Activated T-cell treated with anti-CD3 and anti-CD28 coated beads, Interleukin-2, amount 50 U/mL, for 72 hours (primary cell): ENCODE results near the gene MGAT2. TPM values are rescaled to one million over a fixed set of nuclear protein-coding genes. Genes with fewer than 3 reads are reported as not detected.
"Not testable (repeated sequence)": the region's sequence is repeated elsewhere in the genome, so short reads cannot be mapped to it uniquely, and the experiment has no call there.

ENCODE experiments used
- ATAC-seq, 2 donors: fragments of 150-1000 bp; cut with Tn5 transposase; replicated peaks in 1 of 2; 2 replicates each; pipeline ENCODE4 v1.10.0; 2021; ENCODE audit warnings: moderate library complexity in 2 of 2, mild to moderate bottlenecking in 1 of 2
- DNase-seq, 2 donors: peaks; one replicate each; pipeline ENCODE4 v3.0.0; 2021 to 2022; ENCODE audit warnings: mixed read lengths in 1 of 2
- H3K27ac Mint-ChIP-seq: one replicate; pipeline ENCODE4 v1.8.0; 2022; ENCODE audit warnings: mild to moderate bottlenecking, moderate library complexity, mixed read lengths
- H3K27me3 Mint-ChIP-seq: one replicate; pipeline ENCODE4 v1.8.0; 2022; ENCODE audit warnings: low read depth, mixed read lengths
- H3K36me3 Mint-ChIP-seq, 2 donors: one replicate each; pipeline ENCODE4 v1.8.0; 2022; ENCODE audit warnings: mixed read lengths in 2 of 2, mild to moderate bottlenecking in 1 of 2; ENCODE audit not compliant: insufficient read depth in 2 of 2
- H3K4me1 Mint-ChIP-seq: one replicate; pipeline ENCODE4 v1.8.0; 2022; ENCODE audit warnings: low read depth, mixed read lengths
- H3K4me3 Mint-ChIP-seq, 2 donors: one replicate each; pipeline ENCODE4 v1.8.0; 2022; ENCODE audit warnings: mild to moderate bottlenecking in 2 of 2, mixed read lengths in 2 of 2, moderate library complexity in 2 of 2
- H3K9me3 Mint-ChIP-seq, 2 donors: one replicate each; pipeline ENCODE4 v1.8.0; 2022; ENCODE audit warnings: mixed read lengths in 2 of 2
- total RNA-seq, 2 donors: library from RNA; stranded (reverse); gene quantifications; one replicate each; pipeline ENCODE4 v1.2.3, GENCODE V29; 2022

The MGAT2 gene
- total RNA-seq, 2 donors from 2014 or later: 41.6 to 52.7 TPM

GRCh38 chr14:49640540-49641417 is 20.2 kb downstream of the MGAT2 start:
- H3K4me1 Mint-ChIP-seq: peaks cover 43% of the 10 kb centered on the region
- peaks cover 11 to 24% of the 10 kb centered on the region in 2 donors for H3K36me3 Mint-ChIP-seq
- peak overlapping the region; percentile 11 for H3K27ac Mint-ChIP-seq
- no peaks in the 10 kb centered on the region for H3K9me3 Mint-ChIP-seq
- H3K27me3 Mint-ChIP-seq: no peaks in the 10 kb centered on the region
- DNase-seq (no peak), ATAC-seq (no peak)
- H3K4me3 Mint-ChIP-seq: no peak overlapping the region

DNA sequence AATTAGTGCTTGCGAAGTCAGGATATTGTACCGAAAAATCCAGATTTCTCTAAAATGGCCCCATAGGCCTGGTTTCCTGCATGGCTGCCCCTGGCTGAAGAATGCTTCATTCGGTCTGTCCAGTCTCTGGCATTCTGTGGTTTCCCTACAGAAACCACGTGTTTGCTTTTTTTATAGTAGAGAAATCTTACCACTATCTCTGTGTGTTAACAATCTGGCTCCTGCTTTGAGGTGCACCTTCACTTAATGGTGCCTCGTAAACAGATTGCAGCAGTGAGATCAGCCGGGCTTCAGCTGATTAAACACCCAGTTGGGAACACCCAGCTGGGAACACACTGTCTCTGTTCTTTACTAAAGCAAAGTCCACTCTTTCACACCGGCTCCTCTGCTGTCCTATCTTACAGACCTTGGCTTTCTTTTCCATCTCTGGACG is 21.1 kb downstream of the MGAT2 start:
- ATAC-seq: no peak
- H3K9me3 Mint-ChIP-seq: no peaks in the 10 kb centered on the region
- peaks cover 8 to 24% of the 10 kb centered on the region in 2 donors for H3K36me3 Mint-ChIP-seq
- H3K27me3 Mint-ChIP-seq: no peaks in the 10 kb centered on the region
- peak overlapping the region; percentile 14 for H3K27ac Mint-ChIP-seq
- peaks cover 34% of the 10 kb centered on the region for H3K4me1 Mint-ChIP-seq
- H3K4me3 Mint-ChIP-seq: no peak overlapping the region
- DNase-seq: no peak

GRCh38 chr14:49642163-49642562 is 21.6 kb downstream of the MGAT2 start:
- peaks cover 5 to 23% of the 10 kb centered on the region in 2 donors for H3K36me3 Mint-ChIP-seq
- H3K27me3 Mint-ChIP-seq: no peaks in the 10 kb centered on the region
- H3K4me1 Mint-ChIP-seq: peaks cover 30% of the 10 kb centered on the region
- no peaks in the 10 kb centered on the region for H3K9me3 Mint-ChIP-seq
- peak overlapping the region; percentile 14 for H3K27ac Mint-ChIP-seq
- DNase-seq (no peak), ATAC-seq (no peak)
- H3K4me3 Mint-ChIP-seq: no peak overlapping the region

- peaks cover 2 to 4% of the 10 kb centered on the region in 2 donors for H3K36me3 Mint-ChIP-seq
- no peaks in the 10 kb centered on the region for H3K4me1 Mint-ChIP-seq
- DNase-seq (no peak), ATAC-seq (no peak)
- no peaks in the 10 kb centered on the region for H3K27me3 Mint-ChIP-seq
- H3K27ac Mint-ChIP-seq: no peak overlapping the region
- no peaks in the 10 kb centered on the region for H3K9me3 Mint-ChIP-seq
- no peak overlapping the region for H3K4me3 Mint-ChIP-seq
Measured at GRCh38 chr14:49653508-49653907, 32.9 kb downstream of the MGAT2 start.

- Mint-ChIP-seq H3K4me3 (no peak overlapping the region), H3K27ac (no peak overlapping the region), H3K36me3 (peaks cover 2 to 4% of the 10 kb centered on the region in 2 donors), H3K4me1 (no peaks in the 10 kb centered on the region), H3K9me3 (no peaks in the 10 kb centered on the region), H3K27me3 (no peaks in the 10 kb centered on the region)
- no peak for DNase-seq
- ATAC-seq: no peak
Measured at GRCh38 chr14:49654511-49654910, 33.9 kb downstream of the MGAT2 start.

GRCh38 chr14:49657500-49657899 is 36.9 kb downstream of the MGAT2 start:
- not testable (repeated sequence) for H3K4me1 Mint-ChIP-seq, DNase-seq, H3K4me3 Mint-ChIP-seq, H3K27ac Mint-ChIP-seq, H3K9me3 Mint-ChIP-seq, H3K27me3 Mint-ChIP-seq, ATAC-seq, H3K36me3 Mint-ChIP-seq

DNA sequence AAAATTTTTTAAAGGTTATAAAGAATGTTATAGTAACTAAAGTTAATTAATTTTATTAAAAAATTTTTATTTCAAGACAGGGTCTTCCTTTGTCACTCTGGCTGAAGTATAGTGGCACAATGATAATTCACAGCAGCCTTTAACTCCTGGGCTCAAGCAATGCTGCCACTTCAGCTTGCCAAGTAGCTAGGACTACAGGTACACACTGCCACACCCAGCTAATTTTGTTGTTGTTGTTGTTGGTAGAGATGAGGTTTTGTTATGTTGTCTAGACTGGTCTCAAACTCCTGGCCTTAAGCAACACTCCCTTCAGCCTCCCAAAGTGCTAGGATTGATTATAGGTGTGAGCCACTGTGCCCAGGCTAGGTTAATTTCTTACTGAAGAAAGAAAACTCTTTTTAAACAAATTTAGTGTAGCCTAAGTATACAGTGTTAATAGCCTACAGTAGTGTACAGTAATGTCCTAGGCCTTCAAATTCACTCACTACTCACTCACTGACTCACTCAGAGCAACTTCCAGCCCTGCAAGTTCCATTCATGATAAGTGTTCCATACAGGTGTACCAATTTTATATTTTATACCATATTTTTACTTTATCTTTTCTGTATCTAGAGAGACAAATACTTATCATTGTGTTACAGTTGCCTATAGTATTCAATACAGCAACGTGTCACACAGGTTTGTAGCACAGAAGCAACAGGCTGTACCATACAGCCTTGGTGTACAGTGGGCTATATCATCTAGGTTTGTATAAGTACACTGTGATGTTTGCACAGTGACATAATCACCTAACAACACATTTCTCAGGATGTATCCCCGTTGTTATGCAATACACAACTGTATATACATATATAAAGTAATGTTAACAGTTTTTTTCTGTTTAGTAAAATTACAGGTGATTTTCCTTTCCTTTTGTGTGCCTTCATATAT is 39.2 kb downstream of the MGAT2 start:
- Mint-ChIP-seq H3K4me3 (no peak overlapping the region), H3K27ac (no peak overlapping the region), H3K27me3 (no peaks in the 10 kb centered on the region), H3K4me1 (no peaks in the 10 kb centered on the region), H3K9me3 (no peaks in the 10 kb centered on the region), H3K36me3 (peaks cover 0 to 10% of the 10 kb centered on the region in 2 donors)
- ATAC-seq (no peak), DNase-seq (no peak)

DNA sequence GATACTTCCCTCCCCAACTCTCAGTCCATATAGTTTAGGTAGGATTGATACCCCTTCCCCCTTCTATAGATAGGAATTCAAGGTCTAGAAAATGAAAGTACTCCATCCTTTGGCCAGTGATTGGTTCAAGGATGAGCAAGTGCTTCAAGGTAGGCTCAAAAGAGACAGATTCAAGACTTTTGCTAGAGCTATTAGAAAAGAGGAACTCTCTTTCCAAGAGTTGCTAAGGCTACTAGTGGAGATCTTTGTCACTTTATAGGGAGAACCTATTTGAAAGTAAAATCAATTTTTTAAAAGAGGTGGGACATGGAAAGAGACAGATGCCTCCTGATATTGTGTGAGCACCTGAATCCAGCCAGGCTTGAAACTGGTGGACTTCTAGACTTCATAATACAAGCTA is 49.9 kb downstream of the MGAT2 start:
- Mint-ChIP-seq H3K27me3 (no peaks in the 10 kb centered on the region), H3K36me3 (peaks cover 8 to 32% of the 10 kb centered on the region in 2 donors), H3K4me1 (no peaks in the 10 kb centered on the region), H3K27ac (no peak overlapping the region), H3K4me3 (no peak overlapping the region), H3K9me3 (no peaks in the 10 kb centered on the region)
- no peak for ATAC-seq
- no peak for DNase-seq

Other genes starting within 250 kb of the MGAT2 start
- 1,000 to 10,000 TPM; 2,081 to 2,628 TPM for gene RPS29, start 34.4 kb upstream of the MGAT2 start, total RNA-seq
- gene LRR1, start 21.9 kb upstream of the MGAT2 start, total RNA-seq: 10 to 100 TPM; 44.1 to 53.1 TPM
- 100 to 1,000 TPM; 217 to 225 TPM for gene RPL36AL, start 173 bp upstream of the MGAT2 start, total RNA-seq
- 1 to 10 TPM; 6.0 to 6.6 TPM for gene DNAAF2, start 14.4 kb downstream of the MGAT2 start, total RNA-seq
- gene POLE2, start 67.4 kb downstream of the MGAT2 start, total RNA-seq: 10 to 100 TPM; 24.5 to 30.0 TPM
- 1 to 10 TPM; 5.1 to 5.5 TPM for gene KLHDC1, start 72.3 kb downstream of the MGAT2 start, total RNA-seq
- gene KLHDC2, start 147.4 kb downstream of the MGAT2 start, total RNA-seq: 10 to 100 TPM; 43.1 to 48.7 TPM
- 10 to 100 TPM; 68.8 to 71.7 TPM for gene NEMF, start 232.0 kb downstream of the MGAT2 start, total RNA-seq